Measurements from ENCODE around the gene ERAL1.
A peak's percentile ranks its signal among the peaks of the same experiment; 100 is the strongest.
"Not testable (repeated sequence)": the region's sequence is repeated elsewhere in the genome, so short reads cannot be mapped to it uniquely, and the experiment has no call there.

ERAL1 gene

GRCh38 chr17:28893248-28894183, 38.7 kb downstream of the ERAL1 start:
- DNase-seq; intact Hi-C loops (cut with DNase I): not testable (repeated sequence)

DNA sequence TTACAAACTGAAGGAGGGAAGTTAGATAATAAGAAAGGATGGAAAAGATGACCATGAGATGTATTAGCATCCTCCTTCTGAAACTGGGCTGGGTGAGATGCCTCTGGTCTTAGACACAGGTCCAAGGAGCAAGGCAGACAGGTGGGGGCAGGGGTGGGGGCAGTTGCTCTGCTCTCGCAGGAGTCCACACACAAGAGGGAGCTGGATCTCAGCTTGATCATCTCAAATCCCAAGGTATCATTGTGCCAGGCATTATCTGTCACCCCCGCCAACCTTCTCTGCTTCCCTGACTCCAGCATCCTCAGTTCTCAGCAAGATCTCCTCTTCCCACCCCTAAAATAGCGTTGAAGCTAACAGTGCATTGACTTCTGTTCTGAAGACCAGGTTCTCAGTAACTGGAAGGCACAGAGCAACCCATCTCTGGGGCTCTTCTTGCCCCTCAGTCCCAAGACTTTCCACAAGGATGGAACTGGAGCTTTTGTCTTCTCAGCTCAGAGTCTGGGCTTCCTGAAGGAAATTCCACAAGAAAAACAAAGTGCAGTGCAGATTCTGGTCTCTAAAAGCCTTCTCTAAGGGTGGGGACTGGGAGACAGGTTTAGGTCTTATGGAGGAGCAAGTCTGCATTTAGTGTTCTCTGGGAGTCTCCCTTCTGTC, 41.1 kb downstream of the ERAL1 start:
- intact Hi-C loops (cut with DNase I), result no loop called here
- DNase-seq, result no peak

- intact Hi-C loops (cut with DNase I), result no loop called here
- no peak for DNase-seq
Measured at GRCh38 chr17:28896491-28896883, 41.7 kb downstream of the ERAL1 start.

DNA sequence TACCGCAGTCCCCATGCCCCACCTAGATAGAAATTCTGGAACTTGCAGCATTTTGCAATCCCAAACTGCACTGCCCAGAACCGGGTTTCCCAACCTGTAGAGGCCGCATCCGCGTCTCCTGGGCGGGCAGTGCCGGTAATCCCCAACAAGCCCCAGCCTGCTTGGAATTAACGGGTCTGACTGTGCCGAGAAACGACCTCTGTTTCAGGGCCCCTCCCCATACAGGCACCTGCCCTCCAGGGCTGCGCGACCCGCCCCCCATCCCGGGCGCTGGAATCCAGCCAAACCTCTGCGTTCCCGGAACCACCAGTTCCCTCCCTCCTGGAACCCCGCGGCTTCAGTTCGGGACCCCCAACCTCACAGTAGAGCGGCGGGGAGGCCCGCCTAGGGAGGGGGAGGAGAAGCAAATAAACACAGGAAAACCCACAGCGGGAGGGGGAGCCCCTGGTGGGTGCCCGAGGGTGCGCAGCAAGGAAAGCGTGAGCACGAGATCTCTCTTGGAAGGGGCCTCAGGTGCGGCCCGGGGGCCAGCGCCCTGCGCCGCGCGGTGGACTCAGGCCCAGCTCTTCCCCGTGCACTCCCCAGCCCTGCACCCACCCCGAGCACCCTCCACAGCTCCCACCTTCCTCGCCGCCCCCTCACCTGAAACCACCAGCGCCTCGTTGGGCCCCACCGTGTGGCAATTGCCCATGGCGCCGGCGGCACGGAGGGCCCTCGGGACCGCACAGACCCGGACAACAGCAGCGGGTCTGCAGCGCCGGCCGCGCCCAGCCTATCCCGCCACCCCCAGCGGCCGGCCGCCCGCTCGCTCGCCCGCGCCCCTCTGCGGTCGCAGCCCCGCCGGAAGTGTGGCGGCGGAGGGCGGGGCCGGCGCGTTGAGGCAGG, 42.3 kb downstream of the ERAL1 start, which contains the start of gene FLOT2:
FLOT2 (minus strand) TSS at position 850 of the 885 bp plus-strand sequence; CDS start at position 691, 159 bp downstream.
- intact Hi-C loops (cut with DNase I), result no loop called here
- DNase-seq, result peak; percentile 17 to 85 (median 62)

DNA sequence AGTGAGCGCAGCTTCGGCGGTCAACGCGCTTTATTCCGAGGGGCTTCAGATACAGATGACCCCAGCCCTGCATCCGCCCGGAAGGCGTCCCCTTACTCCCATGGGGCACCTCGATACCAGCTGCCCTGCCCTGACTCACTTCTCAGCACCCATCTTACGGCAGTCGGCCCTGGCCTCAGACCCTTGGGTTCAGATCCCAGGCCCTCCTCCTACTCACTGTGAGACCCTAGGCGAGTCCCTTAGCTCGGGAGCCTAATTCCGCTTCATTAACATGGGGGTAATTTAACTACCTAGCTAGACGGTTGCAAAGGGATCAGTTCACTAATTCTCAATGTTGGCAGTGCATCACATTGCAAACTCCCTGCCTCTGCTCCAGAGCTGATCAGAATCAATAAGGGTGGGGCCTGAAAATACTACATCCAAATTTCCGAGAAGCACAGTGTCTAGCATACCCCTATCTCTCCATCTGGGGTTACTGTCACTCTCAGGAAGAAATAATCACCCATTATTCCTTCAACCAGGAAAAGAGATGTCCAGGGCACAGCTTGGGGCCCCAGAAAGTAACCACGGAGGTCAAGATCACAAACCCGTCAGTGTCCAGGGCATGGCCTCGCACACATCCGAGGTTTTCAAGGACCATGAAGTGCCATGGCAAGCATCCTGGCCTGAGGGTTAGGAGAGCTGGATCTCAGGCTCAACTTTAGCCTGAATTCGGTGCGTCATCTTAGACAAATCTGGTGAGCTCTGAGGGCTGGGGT, 43.1 kb downstream of the ERAL1 start:
- peak in 3 of 42 donors; percentile 20 to 73 (median 43) for DNase-seq
- intact Hi-C loops (cut with DNase I), result no loop called here

DNA sequence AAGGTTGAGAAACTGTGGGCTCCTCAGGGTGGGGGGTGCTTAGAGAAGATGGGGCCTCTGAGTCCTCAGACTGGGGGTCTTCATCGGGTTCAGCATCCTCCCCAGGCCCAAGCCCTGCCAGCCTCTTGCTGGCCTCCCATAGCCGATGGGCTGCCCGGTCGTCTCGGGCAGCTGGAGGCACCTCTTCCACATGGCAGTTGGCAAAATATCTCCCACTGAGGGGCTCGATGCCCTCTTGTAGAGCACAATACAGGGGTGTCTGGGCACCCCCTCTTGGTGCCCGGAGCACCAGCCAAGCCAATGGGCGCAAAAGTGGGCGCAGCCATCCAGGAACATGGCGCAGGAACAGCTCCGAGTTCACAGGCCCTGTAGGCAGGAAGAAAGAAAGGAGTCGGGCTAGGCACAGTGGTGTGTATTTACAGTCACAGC, 43.7 kb downstream of the ERAL1 start:
- intact Hi-C loops (cut with DNase I), result no loop called here
- no peak for DNase-seq

DNA sequence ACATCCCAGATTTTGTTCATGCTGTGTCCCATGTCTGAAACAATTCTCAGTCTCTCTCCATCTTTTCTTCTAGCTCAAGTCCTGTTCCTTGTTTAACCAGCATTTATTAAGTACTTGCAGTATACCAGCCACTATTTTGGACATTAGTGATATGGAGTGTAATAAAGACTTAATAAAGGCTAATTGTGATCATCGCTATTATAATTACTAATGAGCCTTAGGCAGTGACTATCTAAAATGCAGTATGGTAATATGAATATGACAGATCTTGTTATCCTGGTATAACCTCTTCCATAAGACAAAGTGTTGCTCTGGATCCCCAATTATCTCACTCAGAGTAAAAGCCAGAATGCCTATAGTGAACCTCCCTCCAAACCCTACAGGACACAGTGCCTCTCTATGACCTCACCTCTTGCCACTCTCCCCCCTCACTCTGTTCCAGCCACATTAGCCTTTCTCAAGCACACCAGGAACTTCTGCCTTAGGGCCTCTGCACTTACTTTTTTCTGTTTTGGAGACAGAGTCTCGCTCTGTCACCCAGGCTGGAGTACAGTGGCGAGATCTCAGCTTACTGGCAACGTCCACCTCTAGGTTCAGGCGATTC, 44.5 kb downstream of the ERAL1 start:
- no peak for DNase-seq
- intact Hi-C loops (cut with DNase I), result no loop called here

GRCh38 chr17:28900986-28901726, 46.3 kb downstream of the ERAL1 start:
- intact Hi-C loops (cut with DNase I), result loop anchor here (5.0 to 10.0 kb wide), 2 partner anchors 46 to 176 kb away; partner anchors contain the start of genes NEK8 and TLCD1
- no peak for DNase-seq

GRCh38 chr17:28901866-28902818, 47.3 kb downstream of the ERAL1 start:
- intact Hi-C loops (cut with DNase I), result loop anchor here (5.0 to 10.0 kb wide), 2 partner anchors 45 to 177 kb away; partner anchors contain the start of genes NEK8 and TLCD1
- peak in 26 of 42 donors; percentile 21 to 66 (median 42) for DNase-seq

DNA sequence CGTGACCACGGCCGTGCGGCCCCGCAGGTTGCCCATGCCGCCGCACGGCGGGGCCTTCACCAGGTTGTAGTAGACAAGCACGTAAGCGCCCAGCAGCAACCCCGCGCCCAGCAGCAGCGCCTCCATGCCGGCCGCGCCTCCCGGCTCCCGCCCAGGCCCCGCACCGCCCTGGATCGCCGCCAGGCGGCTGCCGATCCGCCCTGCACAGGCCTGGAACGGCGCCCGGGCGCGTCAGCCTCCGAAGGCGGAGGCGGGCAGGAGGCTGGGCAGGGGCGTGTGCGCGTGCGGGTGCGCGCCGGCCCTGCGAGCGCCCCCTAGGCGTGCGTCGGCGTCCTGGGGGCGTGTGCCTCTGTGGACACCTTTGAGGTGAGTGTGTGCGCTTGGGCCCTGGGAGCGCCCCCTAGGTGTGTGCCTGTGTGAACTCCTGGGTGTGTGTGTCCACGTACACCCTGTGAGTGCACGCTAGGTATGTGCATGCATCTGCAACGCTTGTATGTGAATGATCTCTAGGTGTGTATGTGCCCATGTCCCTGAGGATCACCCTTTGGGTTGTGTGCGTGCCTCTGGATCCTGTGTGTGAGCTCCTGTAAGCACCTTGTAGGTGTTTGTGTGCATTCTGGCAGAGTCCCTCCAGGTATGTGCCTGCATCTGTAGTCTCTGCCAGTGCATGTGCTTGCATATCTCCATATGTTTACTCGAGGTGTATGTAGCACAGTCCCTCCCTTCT, 48.2 kb downstream of the ERAL1 start, which contains the start of gene DHRS13:
DHRS13 (minus strand) TSS at position 261 of the 727 bp plus-strand sequence; CDS start at position 126, 135 bp downstream.
- intact Hi-C loops (cut with DNase I), result loop anchor here (5.0 to 10.0 kb wide), 2 partner anchors 44 to 178 kb away; partner anchors contain the start of genes NEK8 and TLCD1
- DNase-seq, result peak in 41 of 42 donors; percentile 52 to 93 (median 85)

GRCh38 chr17:28903546-28903841, 48.7 kb downstream of the ERAL1 start:
- intact Hi-C loops (cut with DNase I), result loop anchor here (5.0 to 10.0 kb wide), 2 partner anchors 44 to 179 kb away; partner anchors contain the start of genes NEK8 and TLCD1
- DNase-seq, result not testable (repeated sequence)

DNA sequence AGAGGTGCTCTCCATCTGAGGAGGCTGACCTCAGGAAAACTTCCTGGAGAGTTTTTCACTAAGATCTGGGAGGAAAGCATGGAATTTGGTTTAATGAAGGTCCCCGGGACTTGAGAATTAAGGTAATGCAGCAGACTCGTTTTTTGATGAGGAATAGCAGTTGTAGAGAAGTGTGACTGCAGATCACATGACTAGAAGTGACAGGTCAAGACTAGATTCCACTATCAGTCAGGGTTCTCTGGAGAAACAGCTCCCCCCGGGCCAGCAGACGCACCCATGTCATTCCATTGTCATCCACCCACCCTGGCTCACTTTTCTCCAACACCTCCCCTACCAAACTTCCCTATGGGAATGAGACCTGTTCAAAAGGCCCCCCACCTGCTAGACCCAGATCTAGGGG, 50.0 kb downstream of the ERAL1 start:
- intact Hi-C loops (cut with DNase I), result loop anchor here (5.0 to 10.0 kb wide), 2 partner anchors 43 to 180 kb away; partner anchors contain the start of genes NEK8 and TLCD1
- no peak for DNase-seq

DNA sequence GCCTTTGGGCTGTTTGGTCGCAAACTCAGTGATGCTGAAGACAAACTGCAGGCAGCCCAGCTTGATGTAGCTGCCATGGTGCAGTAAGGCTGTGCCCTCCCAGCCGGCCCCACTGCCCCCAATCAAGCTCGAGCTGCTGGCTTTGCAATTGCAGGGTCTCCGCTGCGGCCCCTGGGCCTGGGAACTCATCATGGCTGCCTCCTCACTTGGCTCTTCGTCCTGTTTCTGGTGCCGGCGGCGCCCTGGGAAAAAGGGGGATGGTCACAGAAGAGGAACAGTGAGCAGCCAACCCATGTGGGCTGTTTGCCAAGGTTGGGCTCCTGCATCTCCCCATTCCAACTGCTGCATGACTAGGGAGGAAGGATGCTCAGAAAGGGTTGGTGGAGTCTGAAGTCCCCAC, 51.5 kb downstream of the ERAL1 start:
- intact Hi-C loops (cut with DNase I), result loop anchor here (10.0 kb wide), 1 partner anchor 181 kb away; the partner anchor contains the start of genes NEK8 and TLCD1
- DNase-seq, result peak in 16 of 42 donors; percentile 17 to 73 (median 36)

GRCh38 chr17:28906706-28907438, 52.1 kb downstream of the ERAL1 start:
- intact Hi-C loops (cut with DNase I), result loop anchor here (10.0 kb wide), 1 partner anchor 182 kb away; the partner anchor contains the start of genes NEK8 and TLCD1

More at GRCh38 chr17:28906706-28907438, 52.1 kb downstream of the ERAL1 start:
- DNase-seq, result peak in 19 of 42 donors; percentile 21 to 72 (median 50)

Data from head of caudate nucleus (tissue), 42 donors.